HG02884 (cell line): Measurements from ENCODE around the gene NPC1L1.
A peak's percentile ranks its signal among the peaks of the same experiment; 100 is the strongest.

Experiments used
- ATAC-seq: cut with Tn5 transposase; IDR thresholded peaks from one replicate; pipeline ENCODE4 v1.9.1; 2021; ENCODE audit warnings: mild to moderate bottlenecking, moderate library complexity; ENCODE audit not compliant: unreplicated experiment

The NPC1L1 gene

GRCh38 chr7:44536090-44536489, 5.0 kb downstream of the NPC1L1 start:
- ATAC-seq = no peak

- ATAC-seq = no peak
Measured at GRCh38 chr7:44535348-44536064, 5.6 kb downstream of the NPC1L1 start.

- peak; percentile 54 for ATAC-seq
Measured at GRCh38 chr7:44534501-44534900, 6.6 kb downstream of the NPC1L1 start.

GRCh38 chr7:44534087-44534486, 7.0 kb downstream of the NPC1L1 start:
- ATAC-seq = no peak

GRCh38 chr7:44533301-44534055, 7.7 kb downstream of the NPC1L1 start:
- ATAC-seq = no peak

- no peak for ATAC-seq
Measured at GRCh38 chr7:44531421-44532380, 9.4 kb downstream of the NPC1L1 start.

GRCh38 chr7:44530990-44531389, 10.1 kb downstream of the NPC1L1 start:
- no peak for ATAC-seq

- ATAC-seq = no peak
Measured at GRCh38 chr7:44524811-44525388, 16.2 kb downstream of the NPC1L1 start.

GRCh38 chr7:44522315-44522714, 18.8 kb downstream of the NPC1L1 start:
- no peak for ATAC-seq

GRCh38 chr7:44521347-44522095, 19.6 kb downstream of the NPC1L1 start:
- ATAC-seq = no peak

GRCh38 chr7:44520574-44520973, 20.6 kb downstream of the NPC1L1 start:
- no peak for ATAC-seq

GRCh38 chr7:44519546-44519945, 21.6 kb downstream of the NPC1L1 start:
- no peak for ATAC-seq

GRCh38 chr7:44518761-44519160, 22.4 kb downstream of the NPC1L1 start:
- no peak for ATAC-seq

- ATAC-seq = no peak
Measured at GRCh38 chr7:44517175-44517574, 24.0 kb downstream of the NPC1L1 start.

GRCh38 chr7:44515590-44516268, 25.4 kb downstream of the NPC1L1 start:
- no peak for ATAC-seq

- no peak for ATAC-seq
Measured at GRCh38 chr7:44512736-44513135, 28.4 kb downstream of the NPC1L1 start.

GRCh38 chr7:44511863-44512468, 29.2 kb downstream of the NPC1L1 start:
- ATAC-seq = no peak

- no peak for ATAC-seq
Measured at GRCh38 chr7:44511236-44511635, 29.9 kb downstream of the NPC1L1 start.

- no peak for ATAC-seq
Measured at GRCh38 chr7:44508328-44509030, 32.7 kb downstream of the NPC1L1 start.
